Measurements from ENCODE around the gene SMARCD3.

Gene SMARCD3

GRCh38 chr7:151213826-151214225 is 34.7 kb downstream of the SMARCD3 start:
- no peak for DNase-seq (ENCODE audit: low read depth)
- H3K4me3 ChIP-seq (ENCODE audit: control insufficient read depth, low read depth, low read length) = no peak overlapping the region
- TF ChIP-seq CTCF (IDR thresholded peaks at IDR 0.05; ENCODE audit: control insufficient read depth, insufficient read depth, low read depth, low read length, missing control alignments) = no peak

- no peak for DNase-seq (ENCODE audit: low read depth)
- TF ChIP-seq CTCF (IDR thresholded peaks at IDR 0.05; ENCODE audit: control insufficient read depth, insufficient read depth, low read depth, low read length, missing control alignments) = no peak
- no peak overlapping the region for H3K4me3 ChIP-seq (ENCODE audit: control insufficient read depth, low read depth, low read length)
Observed at GRCh38 chr7:151212626-151213025, 35.9 kb downstream of the SMARCD3 start.

- no peak for TF ChIP-seq CTCF (IDR thresholded peaks at IDR 0.05; ENCODE audit: control insufficient read depth, insufficient read depth, low read depth, low read length, missing control alignments)
- H3K4me3 ChIP-seq (ENCODE audit: control insufficient read depth, low read depth, low read length) = no peak overlapping the region
- DNase-seq (ENCODE audit: low read depth) = no peak
Observed at GRCh38 chr7:151211155-151211772, 37.2 kb downstream of the SMARCD3 start.

GRCh38 chr7:151210087-151210854 is 38.2 kb downstream of the SMARCD3 start, which contains the start of gene H2BK1:
Gene H2BK1, minus strand, starts transcription at chr7:151210488. Its CDS starts 170 bp downstream, at chr7:151210318.
- H3K4me3 ChIP-seq (ENCODE audit: control insufficient read depth, low read depth, low read length) = no peak within 1 kb of the TSS
- TF ChIP-seq CTCF (IDR thresholded peaks at IDR 0.05; ENCODE audit: control insufficient read depth, insufficient read depth, low read depth, low read length, missing control alignments) = no peak
- DNase-seq (ENCODE audit: low read depth) = no peak

GRCh38 chr7:151209588-151209987 is 38.9 kb downstream of the SMARCD3 start:
- no peak for DNase-seq (ENCODE audit: low read depth)
- no peak for TF ChIP-seq CTCF (IDR thresholded peaks at IDR 0.05; ENCODE audit: control insufficient read depth, insufficient read depth, low read depth, low read length, missing control alignments)
- no peak overlapping the region for H3K4me3 ChIP-seq (ENCODE audit: control insufficient read depth, low read depth, low read length)

- DNase-seq (ENCODE audit: low read depth) = no peak
- H3K4me3 ChIP-seq (ENCODE audit: control insufficient read depth, low read depth, low read length) = no peak overlapping the region
- no peak for TF ChIP-seq CTCF (IDR thresholded peaks at IDR 0.05; ENCODE audit: control insufficient read depth, insufficient read depth, low read depth, low read length, missing control alignments)
Observed at GRCh38 chr7:151208253-151208862, 40.1 kb downstream of the SMARCD3 start.

Data from AG09309 (cell line).